C4-2B (cell line): ENCODE data around the gene BMP4.

ENCODE experiments used
- CTCF ChIP-seq: fragments of 450-650 bp; conservative IDR thresholded peaks from 2 replicates; pipeline ENCODE4 v1.5.1; 2017; ENCODE audit warnings: mild to moderate bottlenecking
- ZFX ChIP-seq: fragments of 450-650 bp; IDR thresholded peaks from 2 replicates; pipeline ENCODE4 v1.6.1; 2017

- TF ChIP-seq CTCF, result no peak
- TF ChIP-seq ZFX, result no peak
Observed at GRCh38 chr14:53947452-53948204, 9.0 kb downstream of the BMP4 start.
